ENCODE results near the gene DHRSX.
"Not testable (repeated sequence)": the region's sequence is repeated elsewhere in the genome, so short reads cannot be mapped to it uniquely, and the experiment has no call there.

The DHRSX gene

DNA sequence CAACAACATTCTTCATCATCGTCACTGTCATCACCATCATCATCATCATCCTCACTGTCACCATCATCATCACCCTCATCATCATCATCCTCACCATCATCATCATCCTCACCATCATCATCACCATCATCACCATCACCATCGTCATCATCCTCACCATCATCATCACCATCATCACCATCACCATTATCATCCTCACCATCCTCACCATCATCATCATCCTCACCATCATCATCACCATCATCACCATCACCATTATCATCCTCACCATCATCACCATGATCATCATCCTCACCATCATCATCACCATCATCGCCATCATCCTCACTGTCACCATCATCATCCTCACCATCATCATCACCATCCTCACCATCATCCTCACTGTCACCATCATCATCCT lies 18.9 kb upstream of the DHRSX start:
- DNase-seq: not testable (repeated sequence)

GRCh38 chrX:2517055-2517454 lies 16.3 kb upstream of the DHRSX start:
- DNase-seq: no peak

GRCh38 chrX:2516623-2517022 lies 15.8 kb upstream of the DHRSX start:
- DNase-seq: no peak

DNA sequence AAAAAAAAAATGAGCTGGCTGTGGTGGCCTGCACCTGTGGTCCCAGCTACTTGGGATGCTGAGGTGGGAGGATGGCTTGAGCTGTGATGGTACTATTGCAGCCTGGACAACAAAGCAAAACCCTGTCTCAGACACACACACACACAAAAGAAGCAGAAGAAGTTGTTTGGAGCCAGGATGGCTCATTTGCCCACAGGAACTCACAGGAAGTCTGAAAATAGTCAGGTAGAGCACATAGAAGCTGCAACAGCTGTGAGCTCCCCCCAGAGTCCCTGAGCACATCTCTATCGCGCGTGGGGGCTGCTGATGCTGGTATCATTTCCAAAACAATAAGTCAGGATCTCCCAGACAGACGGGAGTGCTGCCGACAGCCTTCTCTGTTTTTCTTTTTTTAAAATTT lies 13.4 kb upstream of the DHRSX start:
- DNase-seq: no peak

- no peak for DNase-seq
Measured at GRCh38 chrX:2513121-2513664, 12.4 kb upstream of the DHRSX start.

- DNase-seq: no peak
Measured at GRCh38 chrX:2512501-2512900, 11.7 kb upstream of the DHRSX start.

GRCh38 chrX:2511326-2511725 lies 10.6 kb upstream of the DHRSX start:
- no peak for DNase-seq

DNA sequence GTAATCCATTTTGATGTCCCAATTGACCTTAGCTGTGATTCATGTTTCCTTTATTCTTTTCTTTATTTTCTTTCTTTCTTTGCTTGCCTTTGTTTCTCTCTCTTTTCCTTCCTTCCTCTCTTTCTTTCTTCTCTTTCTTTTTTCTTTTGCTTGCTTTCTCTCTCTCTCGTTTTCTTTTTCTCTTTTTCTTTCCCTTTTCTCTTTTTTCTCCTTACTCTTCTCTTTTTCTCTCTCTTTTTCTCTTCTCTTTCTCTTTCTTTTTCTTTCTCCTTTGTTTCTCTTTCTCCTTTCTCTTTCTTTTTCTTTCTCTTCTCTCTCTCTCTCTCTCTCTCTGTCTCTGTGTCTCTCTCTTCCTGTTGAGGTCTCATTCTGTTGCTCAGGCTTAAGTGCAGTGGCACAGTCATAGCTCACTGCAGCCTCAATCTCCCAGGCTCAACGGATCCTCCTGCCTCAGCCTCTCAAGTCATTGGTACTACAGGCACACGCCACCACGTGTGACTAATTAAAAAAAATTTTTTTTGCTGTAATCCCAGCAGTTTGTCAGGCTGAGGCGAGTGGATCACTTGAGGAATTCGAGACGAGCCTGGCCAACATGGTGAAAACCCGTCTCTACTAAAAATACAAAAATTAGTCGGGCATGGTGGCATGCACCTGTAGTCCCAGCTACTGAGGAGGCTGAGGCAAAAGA lies 8.0 kb upstream of the DHRSX start:
- DNase-seq: no peak

DNA sequence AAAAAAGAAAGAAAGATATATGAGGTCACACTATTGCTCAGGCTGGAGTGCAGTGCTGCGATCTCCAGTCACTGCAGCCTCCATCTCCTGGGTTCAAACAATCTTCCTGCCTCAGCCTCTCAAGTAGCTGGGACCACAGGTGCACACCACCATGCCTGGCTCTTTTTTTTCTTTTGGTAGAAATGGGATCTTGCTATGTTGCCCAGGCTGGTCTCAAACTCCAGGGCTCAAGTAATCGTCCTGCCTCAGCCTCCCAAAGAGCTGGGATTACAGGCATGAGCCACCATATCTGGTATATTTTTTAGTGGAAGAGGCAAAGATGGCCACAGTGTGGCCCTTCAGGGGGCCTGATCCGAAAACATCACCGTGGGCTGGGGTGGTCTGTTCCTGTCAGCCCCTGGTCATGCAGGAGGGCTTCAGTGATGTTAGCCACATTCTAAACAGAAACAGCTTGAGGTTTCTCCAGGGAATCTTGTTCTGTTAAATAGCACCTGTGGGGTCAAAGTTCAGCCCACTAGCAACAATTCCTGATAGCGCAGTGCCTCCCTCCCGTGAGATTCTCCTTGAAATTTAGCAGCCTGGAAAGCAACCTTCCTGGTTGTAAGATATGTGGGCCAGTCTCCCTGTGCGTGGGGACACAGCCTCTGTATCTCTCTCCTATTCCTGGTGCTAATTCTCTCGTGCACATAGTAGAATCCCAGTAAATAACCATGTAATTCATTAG lies 7.3 kb upstream of the DHRSX start:
- DNase-seq: no peak

GRCh38 chrX:2507196-2507595 lies 6.4 kb upstream of the DHRSX start:
- no peak for DNase-seq

GRCh38 chrX:2505341-2505740 lies 4.6 kb upstream of the DHRSX start:
- not testable (repeated sequence) for DNase-seq

GRCh38 chrX:2504706-2505332 lies 4.0 kb upstream of the DHRSX start:
- DNase-seq: no peak

GRCh38 chrX:2503591-2504500 lies 3.1 kb upstream of the DHRSX start:
- no peak for DNase-seq

GRCh38 chrX:2502668-2503519 lies 2.1 kb upstream of the DHRSX start:
- no peak for DNase-seq

GRCh38 chrX:2502120-2502667 lies 1.4 kb upstream of the DHRSX start:
- no peak for DNase-seq

DNA sequence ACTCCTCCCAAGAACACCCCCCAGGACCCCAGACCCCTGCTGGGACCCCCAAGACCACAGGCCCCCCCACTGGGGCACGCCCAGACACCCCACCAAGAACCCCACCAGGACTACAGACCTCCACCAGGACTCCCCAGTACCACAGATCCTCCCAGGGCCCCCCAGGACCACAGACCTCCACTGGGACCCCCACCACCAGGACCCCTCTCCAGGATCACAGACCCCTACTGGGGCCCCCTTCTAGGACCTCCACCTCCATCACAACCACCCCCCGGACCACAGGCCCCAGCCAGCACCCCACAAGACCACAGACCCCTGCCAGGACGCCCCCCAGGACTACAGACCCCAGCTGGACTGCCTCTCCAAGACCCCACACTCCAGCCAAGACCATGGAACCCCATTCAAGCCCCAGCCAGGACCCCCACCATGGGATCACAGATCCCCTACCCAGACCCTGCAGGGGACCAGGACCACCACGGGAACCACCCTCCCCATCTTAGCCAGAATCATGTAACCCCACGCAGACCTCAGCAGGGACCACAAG lies 855 bp upstream of the DHRSX start:
- DNase-seq: no peak

GRCh38 chrX:2500091-2500802 lies 529 bp downstream of the DHRSX start:
- DNase-seq: peak; percentile 54

- DNase-seq: no peak
Measured at GRCh38 chrX:2499507-2499906, 1.3 kb downstream of the DHRSX start.

DNA sequence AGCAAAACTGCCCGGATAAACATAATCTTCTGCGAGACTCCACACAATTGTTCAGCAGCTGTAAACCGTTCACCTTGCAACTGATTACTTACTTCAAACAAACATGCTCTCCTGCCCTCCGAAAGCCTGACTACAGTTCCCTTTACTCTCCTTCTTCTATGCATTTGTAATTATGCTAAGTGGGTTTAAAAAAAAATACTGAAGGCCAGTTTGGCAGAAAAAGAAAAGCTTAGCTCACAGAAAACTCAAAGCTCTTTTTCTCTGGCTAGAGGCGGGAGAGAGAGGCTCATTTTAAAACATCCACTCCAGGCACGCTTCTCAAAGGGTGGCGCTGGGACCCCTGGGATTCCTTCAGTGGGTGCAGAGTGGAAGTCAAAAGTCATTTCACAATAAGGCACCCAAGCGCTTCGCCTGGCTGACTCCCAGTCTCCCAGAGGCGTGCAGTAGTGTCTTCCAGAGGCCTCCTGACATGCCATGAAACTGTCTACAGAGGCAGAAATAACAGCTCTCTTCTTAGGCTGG lies 1.9 kb downstream of the DHRSX start:
- peak; percentile 46 for DNase-seq
